Measurements from ENCODE around the gene SYCE3. TPM values are rescaled to one million over a fixed set of nuclear protein-coding genes. Genes with fewer than 3 reads are reported as not detected.

Gene SYCE3
- total RNA-seq, 2 experiments from 2014 or later: not detected

- H2AFZ ChIP-seq (ENCODE audit: low read length): no peak overlapping the region
- H3K4me3 ChIP-seq (ENCODE audit: low read depth, low read length, poor library complexity, severe bottlenecking): no peak overlapping the region
- no peaks in the 10 kb centered on the region for H3K79me2 ChIP-seq (ENCODE audit: insufficient read depth, low read depth, low read length)
- H3K9me2 ChIP-seq (ENCODE audit: insufficient read depth, low read length): no peaks in the 10 kb centered on the region
- H3K27ac ChIP-seq (ENCODE audit: low read depth, low read length, poor library complexity, severe bottlenecking): no peak overlapping the region
- no peaks in the 10 kb centered on the region for H4K20me1 ChIP-seq (ENCODE audit: insufficient read depth, low read length)
- no peak for TF ChIP-seq CTCF (conservative IDR thresholded peaks at IDR 0.05; ENCODE audit: low read length)
- TF ChIP-seq EZH2phosphoT487 (IDR thresholded peaks at IDR 0.05; ENCODE audit: borderline replicate concordance, low read depth, low read length): no peak
- ChIA-PET POLR2A (no interaction called here), CTCF (ENCODE audit: unreplicated experiment) (no interaction called here)
- no peaks in the 10 kb centered on the region for H3K9me3 ChIP-seq (ENCODE audit: low read length)
- DNase-seq (ENCODE audit: low spot score): no peak
- no TSS peak for BruUV-seq (replicated peaks)
- intact Hi-C loops (cut with micrococcal nuclease; ENCODE audit: unreplicated experiment): no loop called here
- no peak overlapping the region for H3K4me2 ChIP-seq (ENCODE audit: low read length)
- H3K36me3 ChIP-seq (ENCODE audit: insufficient read depth, low read length): peaks cover 55% of the 10 kb centered on the region
- H3K4me1 ChIP-seq (ENCODE audit: insufficient read depth, low read length, poor library complexity, severe bottlenecking): peaks cover 32% of the 10 kb centered on the region
These were observed 5.1 kb upstream of the SYCE3 start for GRCh38 chr22:50567721-50568252.

- Histone ChIP-seq H4K20me1 (ENCODE audit: insufficient read depth, low read length) (no peaks in the 10 kb centered on the region), H3K4me3 (ENCODE audit: low read depth, low read length, poor library complexity, severe bottlenecking) (no peak overlapping the region), H3K9me2 (ENCODE audit: insufficient read depth, low read length) (no peaks in the 10 kb centered on the region), H3K9me3 (ENCODE audit: low read length) (no peaks in the 10 kb centered on the region), H3K4me2 (ENCODE audit: low read length) (no peak overlapping the region), H3K79me2 (ENCODE audit: insufficient read depth, low read depth, low read length) (no peaks in the 10 kb centered on the region), H3K4me1 (ENCODE audit: insufficient read depth, low read length, poor library complexity, severe bottlenecking) (peaks cover 6% of the 10 kb centered on the region), H3K36me3 (ENCODE audit: insufficient read depth, low read length) (peaks cover 20% of the 10 kb centered on the region), H3K27ac (ENCODE audit: low read depth, low read length, poor library complexity, severe bottlenecking) (no peak overlapping the region), H2AFZ (ENCODE audit: low read length) (no peak overlapping the region)
- BruUV-seq (replicated peaks): no TSS peak
- intact Hi-C loops (cut with micrococcal nuclease; ENCODE audit: unreplicated experiment): no loop called here
- ChIA-PET POLR2A (interaction anchor here (1.1 kb wide), 1 partner anchor 56 kb away, joined by 3 read pairs; no protein-coding TSS in a partner anchor), CTCF (ENCODE audit: unreplicated experiment) (no interaction called here)
- TF ChIP-seq EZH2phosphoT487 (IDR thresholded peaks at IDR 0.05; ENCODE audit: borderline replicate concordance, low read depth, low read length) (no peak), CTCF (conservative IDR thresholded peaks at IDR 0.05; ENCODE audit: low read length) (no peak)
- no peak for DNase-seq (ENCODE audit: low spot score)
These were observed 1.6 kb upstream of the SYCE3 start for GRCh38 chr22:50564289-50564688.

- H2AFZ ChIP-seq (ENCODE audit: low read length): peak overlapping the region; percentile 46; the same call in 1 of the 2 replicates
- no peaks in the 10 kb centered on the region for H4K20me1 ChIP-seq (ENCODE audit: insufficient read depth, low read length)
- ChIA-PET POLR2A (interaction anchor here (0.6 to 1.0 kb wide), 3 partner anchors 24 to 207 kb away, joined by 3 to 10 read pairs (median 5); no protein-coding TSS in a partner anchor), CTCF (ENCODE audit: unreplicated experiment) (interaction anchor here (0.7 to 0.9 kb wide), 3 partner anchors 12 to 22 kb away, joined by 3 to 5 read pairs (median 3); no protein-coding TSS in a partner anchor)
- intact Hi-C loops (cut with micrococcal nuclease; ENCODE audit: unreplicated experiment): loop anchor here (2.0 kb wide), 1 partner anchor 37 kb away; no protein-coding TSS in a partner anchor
- H3K9me2 ChIP-seq (ENCODE audit: insufficient read depth, low read length): no peaks in the 10 kb centered on the region
- no peaks in the 10 kb centered on the region for H3K79me2 ChIP-seq (ENCODE audit: insufficient read depth, low read depth, low read length)
- no peak for DNase-seq (ENCODE audit: low spot score)
- no peak overlapping the region for H3K27ac ChIP-seq (ENCODE audit: low read depth, low read length, poor library complexity, severe bottlenecking)
- H3K4me1 ChIP-seq (ENCODE audit: insufficient read depth, low read length, poor library complexity, severe bottlenecking): peaks cover 5% of the 10 kb centered on the region
- H3K36me3 ChIP-seq (ENCODE audit: insufficient read depth, low read length): peaks cover 13% of the 10 kb centered on the region
- no TSS peak for BruUV-seq (replicated peaks)
- no peak for TF ChIP-seq EZH2phosphoT487 (IDR thresholded peaks at IDR 0.05; ENCODE audit: borderline replicate concordance, low read depth, low read length)
- TF ChIP-seq CTCF (conservative IDR thresholded peaks at IDR 0.05; ENCODE audit: low read length): no peak
- H3K9me3 ChIP-seq (ENCODE audit: low read length): no peaks in the 10 kb centered on the region
- peak overlapping the region; percentile 87 for H3K4me2 ChIP-seq (ENCODE audit: low read length)
- peak overlapping the region; percentile 66 for H3K4me3 ChIP-seq (ENCODE audit: low read depth, low read length, poor library complexity, severe bottlenecking)
These were observed 868 bp upstream of the SYCE3 start for GRCh38 chr22:50563413-50564160.

All from OCI-LY7 (cell line).